A673 (cell line): Measurements from ENCODE around the gene DUS1L. TPM values are rescaled to one million over a fixed set of nuclear protein-coding genes. Genes with fewer than 3 reads are reported as not detected.

Experiments
- BruUV-seq: library from RNA; stranded (reverse); fragments of 400-500 nt; replicated peaks from 2 replicates; lab custom pipeline; 2021; lab: Mats Ljungman, UMichigan
- CTCF ChIA-PET: fragments of 300-600 bp; sonication (Branson Sonifier 250); formaldehyde crosslinking; loops from one replicate; lab custom pipeline; 2022; ENCODE audit warnings: antibody characterized with exemption; lab: Charles Lee
- POLR2A ChIA-PET: fragments of 300-600 bp; sonication (Branson Sonifier 250); formaldehyde crosslinking; loops from one replicate; lab custom pipeline; 2022; ENCODE audit warnings: antibody characterized with exemption; ENCODE audit not compliant: low non-redundant PET; lab: Charles Lee
- DNase-seq: peaks from one replicate; pipeline ENCODE4 v3.0.0-alpha.2; 2015; ENCODE audit warnings: low spot score
- H3K27ac ChIP-seq: fragments of 200-600 bp; sonication (generic); 2 replicates; pipeline ENCODE4 v1.5.1; 2016; ENCODE audit warnings: mixed run types, low read depth, mild to moderate bottlenecking, mixed read lengths, antibody characterized with exemption, low read length; ENCODE audit not compliant: poor library complexity, severe bottlenecking
- H3K27me3 ChIP-seq: fragments of 200-600 bp; sonication (generic); replicated peaks from 2 replicates; pipeline ENCODE4 v1.6.1; 2017; ENCODE audit warnings: mixed run types, low read depth, mild to moderate bottlenecking, mixed read lengths, antibody characterized with exemption, low read length; ENCODE audit not compliant: insufficient read depth, poor library complexity
- H3K36me3 ChIP-seq: fragments of 200-600 bp; sonication (generic); 2 replicates; pipeline ENCODE4 v1.6.1; 2016; ENCODE audit warnings: mixed run types, mild to moderate bottlenecking, mixed read lengths, antibody characterized with exemption, low read length; ENCODE audit not compliant: insufficient read depth, poor library complexity, severe bottlenecking
- H3K4me1 ChIP-seq: fragments of 200-600 bp; sonication (generic); 2 replicates; pipeline ENCODE4 v1.6.1; 2017; ENCODE audit warnings: mixed run types, mild to moderate bottlenecking, mixed read lengths, antibody characterized with exemption, low read length; ENCODE audit not compliant: insufficient read depth, poor library complexity, severe bottlenecking
- H3K4me3 ChIP-seq: fragments of 200-600 bp; sonication (generic); 2 replicates; pipeline ENCODE4 v1.5.1; 2016; ENCODE audit warnings: low read depth, mixed run types, mild to moderate bottlenecking, mixed read lengths, low read length; ENCODE audit not compliant: poor library complexity, severe bottlenecking
- H3K9me3 ChIP-seq: fragments of 200-600 bp; sonication (generic); 2 replicates; pipeline ENCODE4 v1.6.1; 2016; ENCODE audit warnings: mixed run types, low read depth, mild to moderate bottlenecking, mixed read lengths, antibody characterized with exemption, low read length; ENCODE audit not compliant: poor library complexity, severe bottlenecking
- CTCF ChIP-seq: fragments of 300-800, 200-600 bp; sonication (generic); conservative IDR thresholded peaks from 2 replicates; pipeline ENCODE4 v1.5.1; 2017; ENCODE audit warnings: low read depth, mild to moderate bottlenecking, antibody characterized with exemption, low read length, moderate library complexity, mixed read lengths
- EZH2 ChIP-seq: fragments of 200-600 bp; sonication (generic); IDR thresholded peaks from 2 replicates; pipeline ENCODE4 v1.6.1; 2017; ENCODE audit warnings: borderline replicate concordance, low read depth, mild to moderate bottlenecking, mixed read lengths, antibody characterized with exemption, low read length; ENCODE audit not compliant: poor library complexity, severe bottlenecking
- intact Hi-C: fragments of 100-400 bp; cut with micrococcal nuclease; formaldehyde crosslinking; loops from one replicate; pipeline ENCODE4 v1.10.0; 2022; ENCODE audit not compliant: unreplicated experiment
- total RNA-seq: library from RNA; stranded (reverse); gene quantifications from 2 replicates; pipeline ENCODE4 v1.2.3, GENCODE V29; 2021

Gene DUS1L
- total RNA-seq, 1 experiment from 2014 or later: 143 TPM

DNA sequence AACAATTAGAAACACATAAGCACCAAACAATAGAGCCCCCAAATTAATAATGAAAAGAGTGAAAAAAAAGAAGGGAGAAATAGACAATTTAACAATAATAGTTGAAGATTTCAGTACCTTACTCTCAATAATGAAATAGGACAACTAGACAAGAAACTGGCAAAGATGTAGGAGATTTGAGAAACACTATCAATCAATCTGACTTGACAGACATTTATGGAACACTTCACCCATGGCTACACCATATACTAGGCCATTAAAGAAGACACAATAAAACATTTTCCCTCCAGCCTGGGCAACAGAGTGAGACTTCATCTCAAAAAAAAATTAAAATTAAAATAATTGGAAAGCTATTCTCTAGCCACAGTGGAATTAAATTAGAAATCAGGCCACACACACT is 5.0 kb upstream of the DUS1L start:
- TF ChIP-seq CTCF (no peak), EZH2 (no peak)
- no TSS peak for BruUV-seq

DNA sequence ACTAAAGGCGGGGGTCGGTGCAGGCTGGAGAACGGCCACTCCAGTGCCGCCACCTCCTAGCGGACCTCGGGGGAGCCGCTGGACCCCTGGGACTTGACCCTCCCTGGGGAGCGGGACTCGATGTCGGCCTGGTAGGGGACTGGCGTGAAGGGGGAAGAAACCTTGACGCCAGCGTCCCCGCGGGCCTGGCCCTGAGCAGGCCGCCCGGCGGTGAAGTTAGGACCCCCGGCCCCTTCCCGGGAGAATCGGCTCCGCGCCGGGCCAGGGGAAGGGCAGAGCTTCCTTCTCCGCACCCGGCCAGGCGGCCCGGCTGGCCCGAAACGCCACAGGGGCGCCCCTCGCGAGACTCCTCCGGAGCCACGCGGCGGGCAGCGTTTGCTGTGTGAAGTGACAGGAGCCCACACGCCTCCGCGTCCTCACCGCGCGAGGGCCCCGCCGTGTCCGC is 389 bp downstream of the DUS1L start:
- ChIA-PET CTCF (no interaction called here), POLR2A (no interaction called here)
- H3K27ac ChIP-seq: peak overlapping the region; percentile 81
- H3K4me1 ChIP-seq: peaks cover 6% of the 10 kb centered on the region
- BruUV-seq: no TSS peak
- H3K9me3 ChIP-seq: no peaks in the 10 kb centered on the region
- TF ChIP-seq CTCF: no peak
- no peak for TF ChIP-seq EZH2
- no peaks in the 10 kb centered on the region for H3K27me3 ChIP-seq
- intact Hi-C loops: no loop called here
- H3K36me3 ChIP-seq: peaks cover 35% of the 10 kb centered on the region
- H3K4me3 ChIP-seq: peak overlapping the region; percentile 85
- DNase-seq: no peak

More for the DNA sequence above, 5.0 kb upstream of the DUS1L start:
- Histone ChIP-seq H3K27ac (no peak overlapping the region), H3K4me3 (no peak overlapping the region), H3K27me3 (no peaks in the 10 kb centered on the region), H3K9me3 (no peaks in the 10 kb centered on the region), H3K4me1 (peaks cover 6% of the 10 kb centered on the region), H3K36me3 (no peaks in the 10 kb centered on the region)
- ChIA-PET POLR2A (no interaction called here), CTCF (no interaction called here)
- no peak for DNase-seq
- intact Hi-C loops: no loop called here

DNA sequence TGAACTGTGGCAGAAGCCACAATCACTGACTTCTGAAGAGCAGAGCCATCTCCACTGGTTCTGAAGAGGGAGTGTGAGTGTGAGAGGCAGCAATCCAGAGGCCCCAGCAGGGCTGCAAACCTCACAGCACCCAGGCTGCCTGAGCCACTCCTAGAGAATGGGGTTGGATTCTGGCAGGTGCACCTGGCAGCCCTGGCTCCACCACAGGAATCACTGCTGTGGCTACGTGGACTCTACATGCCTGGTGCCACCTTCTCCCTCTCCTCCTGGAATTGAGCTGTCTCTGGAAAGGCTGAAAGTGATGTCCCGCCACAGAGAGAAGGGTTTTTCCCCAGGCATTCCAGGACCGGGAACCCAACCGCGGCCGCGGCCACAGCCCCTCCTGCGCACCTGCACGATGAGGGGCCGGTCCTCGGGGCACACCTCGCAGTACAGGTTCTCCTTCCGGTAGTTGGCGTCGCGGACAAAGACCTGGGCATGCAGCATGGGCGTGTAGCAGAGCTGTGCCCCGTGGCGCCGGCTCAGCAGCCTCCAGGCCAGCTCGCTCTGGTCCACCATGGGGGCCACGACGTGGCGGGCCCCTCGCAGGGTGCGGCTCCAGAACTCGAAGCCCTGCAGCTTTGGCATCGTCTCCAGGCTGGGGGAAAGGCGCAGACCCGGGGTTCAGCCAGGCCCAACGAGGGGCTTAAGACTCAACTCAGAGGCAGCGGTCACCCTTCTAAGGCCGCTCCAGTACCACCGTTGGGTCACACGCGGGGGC is 991 bp downstream of the DUS1L start:
- Histone ChIP-seq H3K36me3 (peaks cover 38% of the 10 kb centered on the region), H3K9me3 (no peaks in the 10 kb centered on the region), H3K27ac (peak overlapping the region; percentile 81), H3K4me1 (peaks cover 6% of the 10 kb centered on the region), H3K4me3 (peak overlapping the region; percentile 85), H3K27me3 (no peaks in the 10 kb centered on the region)
- intact Hi-C loops: no loop called here
- no peak for TF ChIP-seq EZH2
- TF ChIP-seq CTCF: no peak
- DNase-seq: no peak
- BruUV-seq: TSS peak; percentile 53
- ChIA-PET CTCF (no interaction called here), POLR2A (no interaction called here)
